ENCODE results near the gene FAT3.

The FAT3 gene

DNA sequence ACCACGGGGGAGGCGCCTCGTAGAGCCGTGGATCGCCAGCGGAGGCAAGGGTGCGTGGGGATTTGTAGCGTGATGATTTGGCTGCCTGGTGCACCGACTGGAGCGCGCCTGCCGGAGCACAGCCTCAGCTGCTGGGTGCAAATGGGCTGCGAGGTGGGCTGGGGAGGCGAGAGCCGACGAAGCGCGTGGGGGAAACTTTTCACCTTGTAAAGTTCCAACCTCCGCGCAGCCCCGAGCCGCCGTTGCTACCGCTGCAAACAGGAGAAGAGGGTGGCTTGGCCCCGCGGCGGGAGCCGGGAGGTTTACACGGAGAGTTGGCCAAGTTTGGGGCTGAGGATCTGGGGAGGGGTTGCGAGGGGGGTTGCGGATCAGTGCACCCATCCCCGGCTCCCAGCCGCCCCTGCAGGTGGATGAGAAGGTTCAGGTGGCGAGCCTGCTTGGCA is 528 bp downstream of the FAT3 start:
- H3K18ac ChIP-seq (ENCODE audit: low read length), result no peak overlapping the region
- H3K79me2 ChIP-seq (ENCODE audit: control insufficient read depth, insufficient read depth, low read length, poor library complexity), result no peaks in the 10 kb centered on the region
- peak overlapping the region; percentile 70 for H3K4me3 ChIP-seq (ENCODE audit: low read depth, low read length)
- no peak overlapping the region for H3K23ac ChIP-seq (ENCODE audit: low read length)
- no peak overlapping the region for H4K12ac ChIP-seq (ENCODE audit: low read depth, low read length)
- H3K27ac ChIP-seq (ENCODE audit: low read depth, low read length), result no peak overlapping the region
- no peak overlapping the region for H2AFZ ChIP-seq (ENCODE audit: insufficient read depth, low read length, poor library complexity)
- H3K9me3 ChIP-seq (ENCODE audit: insufficient read depth, low read depth, low read length), result no peaks in the 10 kb centered on the region
- peak overlapping the region; percentile 19 for H3K14ac ChIP-seq (ENCODE audit: low read length)
- no CpG with 5 or more reads among the region's 34 CpGs for WGBS (ENCODE audit: extremely low coverage, insufficient coverage, insufficient read length)
- H2AK5ac ChIP-seq (ENCODE audit: low read length), result no peak overlapping the region
- H3K36me3 ChIP-seq (ENCODE audit: control insufficient read depth in 1 of 2, insufficient read depth in 2 of 2, low read length in 2 of 2), result no peaks in the 10 kb centered on the region
- H2BK12ac ChIP-seq (ENCODE audit: low read length), result no peak overlapping the region
- no peak overlapping the region for H2BK120ac ChIP-seq (ENCODE audit: insufficient read depth, low read length, poor library complexity)
- peaks cover 13% of the 10 kb centered on the region for H3K27me3 ChIP-seq (ENCODE audit: insufficient read depth, low read length)
- H4K91ac ChIP-seq (ENCODE audit: low read depth, low read length), result no peak overlapping the region
- peak overlapping the region; percentile 70 for H3K4me2 ChIP-seq (ENCODE audit: low read length)
- DNase-seq, result no peak
- no peak overlapping the region for H3K9ac ChIP-seq (ENCODE audit: low read length)
- no peak overlapping the region for H2BK5ac ChIP-seq (ENCODE audit: low read depth, low read length, poor library complexity)
- peaks cover 8 to 20% of the 10 kb centered on the region in 2 experiments for H3K4me1 ChIP-seq (ENCODE audit: control insufficient read depth in 1 of 2, insufficient read depth in 2 of 2, low read length in 2 of 2)
- H4K8ac ChIP-seq (ENCODE audit: low read depth, low read length), result no peak overlapping the region
- H3K79me1 ChIP-seq (ENCODE audit: low read length), result no peaks in the 10 kb centered on the region
- H3K4ac ChIP-seq (ENCODE audit: low read depth, low read length), result no peak overlapping the region

GRCh38 chr11:92225568-92226330 is 1.1 kb downstream of the FAT3 start:
- no peak overlapping the region for H3K9ac ChIP-seq (ENCODE audit: low read length)
- WGBS (ENCODE audit: extremely low coverage, insufficient coverage, insufficient read length), result no CpG with 5 or more reads among the region's 54 CpGs
- H3K23ac ChIP-seq (ENCODE audit: low read length), result no peak overlapping the region
- DNase-seq, result no peak
- no peak overlapping the region for H3K27ac ChIP-seq (ENCODE audit: low read depth, low read length)
- H3K9me3 ChIP-seq (ENCODE audit: insufficient read depth, low read depth, low read length), result no peaks in the 10 kb centered on the region
- H3K27me3 ChIP-seq (ENCODE audit: insufficient read depth, low read length), result peaks cover 13% of the 10 kb centered on the region
- H4K12ac ChIP-seq (ENCODE audit: low read depth, low read length), result no peak overlapping the region
- H3K36me3 ChIP-seq (ENCODE audit: control insufficient read depth in 1 of 2, insufficient read depth in 2 of 2, low read length in 2 of 2), result no peaks in the 10 kb centered on the region
- no peak overlapping the region for H3K18ac ChIP-seq (ENCODE audit: low read length)
- H3K4ac ChIP-seq (ENCODE audit: low read depth, low read length), result no peak overlapping the region
- no peak overlapping the region for H2BK120ac ChIP-seq (ENCODE audit: insufficient read depth, low read length, poor library complexity)
- H3K4me2 ChIP-seq (ENCODE audit: low read length), result peak overlapping the region; percentile 70
- no peak overlapping the region for H4K8ac ChIP-seq (ENCODE audit: low read depth, low read length)
- no peak overlapping the region for H2AFZ ChIP-seq (ENCODE audit: insufficient read depth, low read length, poor library complexity)
- no peak overlapping the region for H2AK5ac ChIP-seq (ENCODE audit: low read length)
- no peak overlapping the region for H2BK5ac ChIP-seq (ENCODE audit: low read depth, low read length, poor library complexity)
- H3K4me1 ChIP-seq (ENCODE audit: control insufficient read depth in 1 of 2, insufficient read depth in 2 of 2, low read length in 2 of 2), result peaks cover 8 to 20% of the 10 kb centered on the region in 2 experiments
- no peaks in the 10 kb centered on the region for H3K79me1 ChIP-seq (ENCODE audit: low read length)
- peak overlapping the region; percentile 70 for H3K4me3 ChIP-seq (ENCODE audit: low read depth, low read length)
- no peak overlapping the region for H4K91ac ChIP-seq (ENCODE audit: low read depth, low read length)
- no peak overlapping the region for H3K14ac ChIP-seq (ENCODE audit: low read length)
- H2BK12ac ChIP-seq (ENCODE audit: low read length), result no peak overlapping the region
- no peaks in the 10 kb centered on the region for H3K79me2 ChIP-seq (ENCODE audit: control insufficient read depth, insufficient read depth, low read length, poor library complexity)

DNA sequence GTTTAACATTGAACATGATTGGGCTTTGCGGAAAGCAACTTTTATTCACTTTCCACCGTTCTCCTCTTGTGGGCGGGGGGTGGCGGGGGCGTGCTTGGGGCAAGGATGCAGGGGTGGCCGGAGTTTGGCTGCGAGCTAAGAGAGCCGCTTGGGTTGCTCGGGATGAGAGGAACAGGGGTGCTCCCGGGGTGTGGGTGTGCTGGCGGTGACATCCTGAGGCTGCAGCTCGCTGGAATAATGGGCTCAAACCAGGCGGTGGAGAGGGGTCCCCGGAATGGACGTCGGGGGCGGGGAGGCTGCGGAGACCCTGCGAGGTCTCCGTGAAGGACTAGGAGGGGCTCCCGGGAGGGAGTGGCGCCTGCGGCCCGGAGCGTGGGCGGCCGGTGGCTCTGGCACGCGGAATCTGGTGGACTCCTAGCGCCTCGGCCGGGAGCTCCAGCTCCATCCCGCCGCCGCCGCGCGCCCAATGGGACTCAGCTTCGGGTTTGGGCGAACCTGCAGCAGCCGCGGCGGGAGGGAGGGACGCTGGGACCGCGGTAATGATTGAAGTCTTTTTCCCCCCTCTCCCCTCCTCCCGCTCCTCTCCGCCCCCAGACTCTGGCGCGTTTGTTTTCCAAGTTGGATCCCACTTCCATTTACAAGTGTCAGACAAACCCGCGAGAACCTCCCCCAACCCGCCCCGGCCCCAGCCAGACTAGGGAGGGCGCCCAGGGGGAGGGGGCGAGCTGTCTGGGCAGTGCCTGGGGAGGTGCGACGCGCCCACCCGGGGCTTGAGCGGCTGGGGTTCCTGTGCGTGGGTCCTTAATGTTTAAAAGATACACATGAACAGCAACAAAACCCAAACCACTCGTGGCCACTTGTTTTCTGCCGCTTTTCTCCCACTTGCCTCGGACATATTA is 2.0 kb downstream of the FAT3 start:
- Histone ChIP-seq H3K9me3 (ENCODE audit: insufficient read depth, low read depth, low read length) (no peaks in the 10 kb centered on the region), H3K18ac (ENCODE audit: low read length) (no peak overlapping the region), H3K79me1 (ENCODE audit: low read length) (no peaks in the 10 kb centered on the region), H3K36me3 (ENCODE audit: control insufficient read depth in 1 of 2, insufficient read depth in 2 of 2, low read length in 2 of 2) (no peaks in the 10 kb centered on the region), H3K4me2 (ENCODE audit: low read length) (peak overlapping the region; percentile 70), H3K4me1 (ENCODE audit: control insufficient read depth in 1 of 2, insufficient read depth in 2 of 2, low read length in 2 of 2) (peaks cover 8 to 20% of the 10 kb centered on the region in 2 experiments), H3K27ac (ENCODE audit: low read depth, low read length) (no peak overlapping the region), H3K4ac (ENCODE audit: low read depth, low read length) (no peak overlapping the region), H2BK120ac (ENCODE audit: insufficient read depth, low read length, poor library complexity) (no peak overlapping the region), H4K8ac (ENCODE audit: low read depth, low read length) (no peak overlapping the region), H4K91ac (ENCODE audit: low read depth, low read length) (no peak overlapping the region), H3K4me3 (ENCODE audit: low read depth, low read length) (peak overlapping the region; percentile 64), H2BK12ac (ENCODE audit: low read length) (no peak overlapping the region), H3K27me3 (ENCODE audit: insufficient read depth, low read length) (peaks cover 13% of the 10 kb centered on the region), H3K14ac (ENCODE audit: low read length) (no peak overlapping the region), H3K23ac (ENCODE audit: low read length) (no peak overlapping the region), H3K79me2 (ENCODE audit: control insufficient read depth, insufficient read depth, low read length, poor library complexity) (no peaks in the 10 kb centered on the region), H4K12ac (ENCODE audit: low read depth, low read length) (no peak overlapping the region), H2AK5ac (ENCODE audit: low read length) (no peak overlapping the region), H2BK5ac (ENCODE audit: low read depth, low read length, poor library complexity) (no peak overlapping the region), H3K9ac (ENCODE audit: low read length) (peak overlapping the region; percentile 33), H2AFZ (ENCODE audit: insufficient read depth, low read length, poor library complexity) (peak overlapping the region; percentile 47)
- DNase-seq, result no peak
- WGBS (ENCODE audit: extremely low coverage, insufficient coverage, insufficient read length), result no CpG with 5 or more reads among the region's 65 CpGs

DNA sequence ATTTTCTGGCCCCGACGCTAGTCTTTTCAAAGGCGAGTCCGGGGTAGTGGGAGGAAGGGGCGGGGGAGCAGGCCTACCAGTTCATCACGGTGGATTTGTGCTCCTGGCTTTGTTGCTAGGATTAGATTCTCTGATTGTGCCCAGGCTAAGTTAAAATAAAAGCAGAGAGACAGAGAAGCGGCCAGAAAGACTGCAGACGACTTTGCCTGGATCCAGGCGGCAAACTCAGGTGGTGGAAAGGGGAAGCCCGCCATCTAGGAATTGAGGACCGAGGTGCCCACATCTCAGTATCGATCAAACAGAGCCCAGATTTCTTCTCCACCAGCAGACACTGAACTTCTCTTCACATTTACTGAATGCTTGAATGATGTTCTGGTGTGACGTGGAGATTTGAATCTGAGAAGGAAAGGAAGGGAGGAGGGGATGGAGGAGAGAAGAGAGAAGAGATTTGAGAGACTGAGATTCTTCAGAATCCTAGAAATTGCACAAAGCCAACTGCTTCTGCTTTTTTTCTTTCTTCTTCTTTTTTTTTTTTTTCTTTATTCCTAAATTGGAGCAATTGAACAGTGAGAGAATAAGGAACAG is 2.7 kb downstream of the FAT3 start:
- H3K79me1 ChIP-seq (ENCODE audit: low read length), result no peaks in the 10 kb centered on the region
- H2BK120ac ChIP-seq (ENCODE audit: insufficient read depth, low read length, poor library complexity), result no peak overlapping the region
- H2AFZ ChIP-seq (ENCODE audit: insufficient read depth, low read length, poor library complexity), result no peak overlapping the region
- no peak overlapping the region for H3K14ac ChIP-seq (ENCODE audit: low read length)
- no peak overlapping the region for H3K23ac ChIP-seq (ENCODE audit: low read length)
- H3K9me3 ChIP-seq (ENCODE audit: insufficient read depth, low read depth, low read length), result no peaks in the 10 kb centered on the region
- no peak overlapping the region for H3K4ac ChIP-seq (ENCODE audit: low read depth, low read length)
- H2BK5ac ChIP-seq (ENCODE audit: low read depth, low read length, poor library complexity), result no peak overlapping the region
- H3K9ac ChIP-seq (ENCODE audit: low read length), result no peak overlapping the region
- no peak overlapping the region for H4K8ac ChIP-seq (ENCODE audit: low read depth, low read length)
- no CpG with 5 or more reads among the region's 13 CpGs for WGBS (ENCODE audit: extremely low coverage, insufficient coverage, insufficient read length)
- no peak overlapping the region for H3K18ac ChIP-seq (ENCODE audit: low read length)
- peaks cover 13% of the 10 kb centered on the region for H3K27me3 ChIP-seq (ENCODE audit: insufficient read depth, low read length)
- H4K91ac ChIP-seq (ENCODE audit: low read depth, low read length), result no peak overlapping the region
- no peaks in the 10 kb centered on the region for H3K79me2 ChIP-seq (ENCODE audit: control insufficient read depth, insufficient read depth, low read length, poor library complexity)
- H3K4me2 ChIP-seq (ENCODE audit: low read length), result peak overlapping the region; percentile 70
- H3K4me1 ChIP-seq (ENCODE audit: control insufficient read depth in 1 of 2, insufficient read depth in 2 of 2, low read length in 2 of 2), result peaks cover 8 to 20% of the 10 kb centered on the region in 2 experiments
- H3K27ac ChIP-seq (ENCODE audit: low read depth, low read length), result no peak overlapping the region
- H3K4me3 ChIP-seq (ENCODE audit: low read depth, low read length), result peak overlapping the region; percentile 64
- H2AK5ac ChIP-seq (ENCODE audit: low read length), result no peak overlapping the region
- DNase-seq, result no peak
- no peak overlapping the region for H2BK12ac ChIP-seq (ENCODE audit: low read length)
- no peak overlapping the region for H4K12ac ChIP-seq (ENCODE audit: low read depth, low read length)
- no peaks in the 10 kb centered on the region for H3K36me3 ChIP-seq (ENCODE audit: control insufficient read depth in 1 of 2, insufficient read depth in 2 of 2, low read length in 2 of 2)
